ENCODE measurements around the gene PTPN5.

Gene PTPN5

GRCh38 chr11:18798799-18799469, 7.3 kb upstream of the PTPN5 start:
- TF ChIP-seq CTCF (IDR thresholded peaks at IDR 0.05; ENCODE audit: low read depth, low read length, missing control alignments) = no peak
- no peak for DNase-seq (ENCODE audit: extremely low read depth, low read depth)

GRCh38 chr11:18794956-18795355, 3.4 kb upstream of the PTPN5 start:
- DNase-seq (ENCODE audit: extremely low read depth, low read depth) = no peak
- H3K4me3 ChIP-seq (replicated peaks; ENCODE audit: low read depth, low read length) = no peak overlapping the region
- TF ChIP-seq CTCF (IDR thresholded peaks at IDR 0.05; ENCODE audit: low read depth, low read length, missing control alignments) = no peak

More at GRCh38 chr11:18798799-18799469, 7.3 kb upstream of the PTPN5 start:
- no peak overlapping the region for H3K4me3 ChIP-seq (replicated peaks; ENCODE audit: low read depth, low read length)

- TF ChIP-seq CTCF (IDR thresholded peaks at IDR 0.05; ENCODE audit: low read depth, low read length, missing control alignments) = no peak
- DNase-seq (ENCODE audit: extremely low read depth, low read depth) = no peak
- no peak overlapping the region for H3K4me3 ChIP-seq (replicated peaks; ENCODE audit: low read depth, low read length)
These were observed 1.2 kb upstream of the PTPN5 start for GRCh38 chr11:18792827-18793226.

- no peak for TF ChIP-seq CTCF (IDR thresholded peaks at IDR 0.05; ENCODE audit: low read depth, low read length, missing control alignments)
- DNase-seq (ENCODE audit: extremely low read depth, low read depth) = no peak
These were observed 501 bp upstream of the PTPN5 start for GRCh38 chr11:18791969-18792628.

GRCh38 chr11:18790883-18791206, 753 bp downstream of the PTPN5 start:
- no peak overlapping the region for H3K4me3 ChIP-seq (replicated peaks; ENCODE audit: low read depth, low read length)
- no peak for TF ChIP-seq CTCF (IDR thresholded peaks at IDR 0.05; ENCODE audit: low read depth, low read length, missing control alignments)
- DNase-seq (ENCODE audit: extremely low read depth, low read depth) = no peak

More at GRCh38 chr11:18791969-18792628, 501 bp upstream of the PTPN5 start:
- peak overlapping the region; percentile 28 for H3K4me3 ChIP-seq (replicated peaks; ENCODE audit: low read depth, low read length)

GRCh38 chr11:18789942-18790341, 1.7 kb downstream of the PTPN5 start:
- H3K4me3 ChIP-seq (replicated peaks; ENCODE audit: low read depth, low read length) = no peak overlapping the region
- no peak for DNase-seq (ENCODE audit: extremely low read depth, low read depth)
- no peak for TF ChIP-seq CTCF (IDR thresholded peaks at IDR 0.05; ENCODE audit: low read depth, low read length, missing control alignments)

Data from HFF-Myc (cell line).